ENCODE data around the gene TMEM243. TPM values are rescaled to one million over a fixed set of nuclear protein-coding genes. Genes with fewer than 3 reads are reported as not detected.

The TMEM243 gene
- total RNA-seq, 2 experiments from 2014 or later, result 158 to 161 TPM

- no peaks in the 10 kb centered on the region for H3K27me3 Mint-ChIP-seq
- H3K27me3 ChIP-seq (ENCODE audit: control insufficient read depth in 1 of 2, insufficient read depth in 2 of 2, low read length in 2 of 2), result no peaks in the 10 kb centered on the region
- intact Hi-C loops (cut with DNase I, micrococcal nuclease), result no loop called here
- H3K4me1 Mint-ChIP-seq (ENCODE audit: low read depth), result peaks cover 50% of the 10 kb centered on the region
- no peak for ATAC-seq (ENCODE audit: poor library complexity)
- H3K4me1 ChIP-seq (ENCODE audit: insufficient read depth, low read length), result no peaks in the 10 kb centered on the region
- H3K36me3 ChIP-seq (ENCODE audit: insufficient read depth, low read length), result peaks cover 82% of the 10 kb centered on the region
- POLR2A ChIA-PET, result interaction anchor here (1.3 to 5.0 kb wide), 5 partner anchors 12 to 114 kb away, joined by 3 to 34 read pairs (median 7); partner anchors contain the start of genes DMTF1, ELAPOR2 and TMEM243
- H3K9me3 Mint-ChIP-seq, result no peaks in the 10 kb centered on the region
- TF ChIP-seq CTCF (IDR thresholded peaks at IDR 0.05), result no peak
- H3K27ac Mint-ChIP-seq, result peak overlapping the region; percentile 54
- peaks cover 90% of the 10 kb centered on the region for H3K36me3 Mint-ChIP-seq (ENCODE audit: low read depth)
- no peak overlapping the region for H3K4me3 ChIP-seq (ENCODE audit: low read length)
- CTCF ChIA-PET, result interaction anchor here (1.0 to 2.4 kb wide), 3 partner anchors 21 to 46 kb away, joined by 3 to 8 read pairs (median 3); partner anchors contain the start of genes DMTF1 and TMEM243
- H3K9me3 ChIP-seq (ENCODE audit: control insufficient read depth in 1 of 2, insufficient read depth in 1 of 2, low read length in 2 of 2), result no peaks in the 10 kb centered on the region
- H3K4me3 Mint-ChIP-seq, result no peak overlapping the region
- no peak for DNase-seq
- no peak overlapping the region for H3K27ac ChIP-seq (ENCODE audit: low read depth in 1 of 2, low read length in 2 of 2)
Measured at GRCh38 chr7:87173471-87173870, 46.1 kb downstream of the TMEM243 start.

- Histone ChIP-seq H3K4me3 (ENCODE audit: low read length) (no peak overlapping the region), H3K27me3 (ENCODE audit: control insufficient read depth in 1 of 2, insufficient read depth in 2 of 2, low read length in 2 of 2) (no peaks in the 10 kb centered on the region), H3K4me1 (ENCODE audit: insufficient read depth, low read length) (no peaks in the 10 kb centered on the region), H3K27ac (ENCODE audit: low read depth in 1 of 2, low read length in 2 of 2) (no peak overlapping the region), H3K9me3 (ENCODE audit: control insufficient read depth in 1 of 2, insufficient read depth in 1 of 2, low read length in 2 of 2) (no peaks in the 10 kb centered on the region), H3K36me3 (ENCODE audit: insufficient read depth, low read length) (peaks cover 94% of the 10 kb centered on the region)
- no peak for DNase-seq
- Mint-ChIP-seq H3K4me3 (no peak overlapping the region), H3K27ac (peak overlapping the region; percentile 52), H3K27me3 (no peaks in the 10 kb centered on the region), H3K9me3 (no peaks in the 10 kb centered on the region), H3K4me1 (ENCODE audit: low read depth) (peaks cover 52% of the 10 kb centered on the region), H3K36me3 (ENCODE audit: low read depth) (peaks cover 96% of the 10 kb centered on the region)
- ATAC-seq (ENCODE audit: poor library complexity), result no peak
- intact Hi-C loops (cut with DNase I, micrococcal nuclease), result no loop called here
- POLR2A ChIA-PET, result interaction anchor here (1.2 to 5.0 kb wide), 2 partner anchors 18 to 42 kb away, joined by 4 to 34 read pairs; partner anchors contain the start of gene DMTF1
- CTCF ChIA-PET, result interaction anchor here (1.0 kb wide), 1 partner anchor 23 kb away, joined by 3 read pairs; no protein-coding TSS in a partner anchor
- TF ChIP-seq CTCF (IDR thresholded peaks at IDR 0.05), result no peak
Measured at GRCh38 chr7:87171282-87171934, 48.1 kb downstream of the TMEM243 start.

- intact Hi-C loops (cut with DNase I, micrococcal nuclease), result no loop called here
- Mint-ChIP-seq H3K4me3 (no peak overlapping the region), H3K27me3 (no peaks in the 10 kb centered on the region), H3K36me3 (ENCODE audit: low read depth) (peaks cover 96% of the 10 kb centered on the region), H3K27ac (peak overlapping the region; percentile 52), H3K4me1 (ENCODE audit: low read depth) (peaks cover 54% of the 10 kb centered on the region), H3K9me3 (no peaks in the 10 kb centered on the region)
- POLR2A ChIA-PET, result interaction anchor here (1.2 to 5.0 kb wide), 2 partner anchors 18 to 42 kb away, joined by 4 to 34 read pairs; partner anchors contain the start of gene DMTF1
- Histone ChIP-seq H3K4me1 (ENCODE audit: insufficient read depth, low read length) (no peaks in the 10 kb centered on the region), H3K9me3 (ENCODE audit: control insufficient read depth in 1 of 2, insufficient read depth in 1 of 2, low read length in 2 of 2) (no peaks in the 10 kb centered on the region), H3K4me3 (ENCODE audit: low read length) (no peak overlapping the region), H3K27me3 (ENCODE audit: control insufficient read depth in 1 of 2, insufficient read depth in 2 of 2, low read length in 2 of 2) (no peaks in the 10 kb centered on the region), H3K36me3 (ENCODE audit: insufficient read depth, low read length) (peaks cover 97% of the 10 kb centered on the region), H3K27ac (ENCODE audit: low read depth in 1 of 2, low read length in 2 of 2) (no peak overlapping the region)
- TF ChIP-seq CTCF (IDR thresholded peaks at IDR 0.05), result no peak
- ATAC-seq (ENCODE audit: poor library complexity) (no peak), DNase-seq (no peak)
- CTCF ChIA-PET, result interaction anchor here (1.0 kb wide), 1 partner anchor 22 kb away, joined by 3 read pairs; no protein-coding TSS in a partner anchor
Measured at GRCh38 chr7:87170828-87171227, 48.7 kb downstream of the TMEM243 start.
